Measurements from ENCODE around the gene AMDHD1. TPM values are rescaled to one million over a fixed set of nuclear protein-coding genes. Genes with fewer than 3 reads are reported as not detected.

Gene AMDHD1
- total and polyA plus RNA-seq, 10 of the 15 experiments (the other 5 are each of a cell fraction or from before 2014, with no cell fraction given), result 0.04 to 0.28 (median 0.13) TPM; not detected in 4

- H3K9ac ChIP-seq (ENCODE audit: control insufficient read depth, insufficient read depth, low read length), result no peak overlapping the region
- no TSS peak for BruUV-seq (replicated peaks)
- H3K27ac ChIP-seq (ENCODE audit: control insufficient read depth, insufficient read depth), result no peak overlapping the region
- ChIA-PET SMC1A (ENCODE audit: uncharacterized antibody, unreplicated experiment) (interaction anchor here (0.7 kb wide), 1 partner anchor 18 kb away, joined by 3 read pairs; no protein-coding TSS in a partner anchor), RAD21 (ENCODE audit: unreplicated experiment) (no interaction called here), CTCF (no interaction called here), POLR2A (no interaction called here)
- no peaks in the 10 kb centered on the region for H4K20me1 ChIP-seq (ENCODE audit: control insufficient read depth, insufficient read depth)
- no peak overlapping the region for H2AFZ ChIP-seq (ENCODE audit: control insufficient read depth, low read depth, low read length)
- no peaks in the 10 kb centered on the region for H3K9me3 ChIP-seq (replicated peaks; ENCODE audit: control insufficient read depth, insufficient read depth, low read length)
- DNase-seq (ENCODE audit: low read depth, low spot score), result no peak
- H3K27me3 ChIP-seq (replicated peaks in 1 of 2; ENCODE audit: control insufficient read depth in 2 of 2, insufficient read depth in 2 of 2, low read length in 1 of 2), result no peaks in the 10 kb centered on the region; a peak in 1 of 4 replicates
- no peak for TF ChIP-seq KAT2A (conservative IDR thresholded peaks at IDR 0.05; ENCODE audit: control insufficient read depth, low read depth, low read length)
- no peak for TF ChIP-seq IKZF2 (IDR thresholded peaks at IDR 0.05)
- no peak for TF ChIP-seq EP300 (IDR thresholded peaks at IDR 0.05; ENCODE audit: borderline replicate concordance in 1 of 2, control insufficient read depth in 1 of 2, low read depth in 2 of 2, low read length in 2 of 2)
- TF ChIP-seq RCOR1 (conservative IDR thresholded peaks at IDR 0.05; ENCODE audit: low read depth, low read length), result no peak
- TF ChIP-seq CUX1 (IDR thresholded peaks at IDR 0.05; ENCODE audit: insufficient replicate concordance, low read depth, low read length), result no peak
- TF ChIP-seq MLLT1 (IDR thresholded peaks at IDR 0.05), result no peak
- no peak for TF ChIP-seq PAX5 (IDR thresholded peaks at IDR 0.05; ENCODE audit: borderline replicate concordance, low read depth, low read length)
- H3K4me2 ChIP-seq (ENCODE audit: control insufficient read depth, insufficient read depth), result no peak overlapping the region
- no peaks in the 10 kb centered on the region for H3K79me2 ChIP-seq (ENCODE audit: control insufficient read depth, insufficient read depth, low read length)
- no peak overlapping the region for H3K4me3 ChIP-seq
- H3K36me3 ChIP-seq (ENCODE audit: control insufficient read depth in 2 of 2, insufficient read depth in 2 of 2, low read length in 1 of 2), result no peaks in the 10 kb centered on the region
- no peak for ATAC-seq
- no peaks in the 10 kb centered on the region for H3K4me1 ChIP-seq (ENCODE audit: control insufficient read depth, insufficient read depth, low read length)
- in situ Hi-C loops (cut with MboI) (no loop called here), intact Hi-C loops (cut with micrococcal nuclease; ENCODE audit: unreplicated experiment) (no loop called here)
- WGBS (ENCODE audit: insufficient coverage, insufficient replicate concordance, low lambda C conversion rate, missing lambda C conversion rate), result 42% methylated on average over 5 of the region's 5 CpGs
- no peak for FAIRE-seq
Observed at GRCh38 chr12:95980437-95980836, 37.3 kb downstream of the AMDHD1 start.

Measured in GM12878 (cell line).